KMS-11 (cell line): ENCODE results near the gene HSD11B2.

ENCODE experiments used
- H2AFZ ChIP-seq: fragments of 200-600 bp; sonication (generic); 2 replicates; pipeline ENCODE4 v1.6.1; 2016; ENCODE audit warnings: antibody characterized with exemption, mixed run types, low read depth
- H3K27ac ChIP-seq: fragments of 200-600 bp; sonication (generic); 2 replicates; pipeline ENCODE4 v1.6.1; 2016; ENCODE audit warnings: mild to moderate bottlenecking, mixed run types
- H3K27me3 ChIP-seq: fragments of 200-600 bp; sonication (generic); 2 replicates; pipeline ENCODE4 v1.6.1; 2017; ENCODE audit warnings: mild to moderate bottlenecking, low read depth, mixed run types, moderate library complexity; ENCODE audit not compliant: insufficient read depth
- H3K36me3 ChIP-seq: fragments of 200-600 bp; sonication (generic); 2 replicates; pipeline ENCODE4 v1.6.1; 2017; ENCODE audit warnings: mild to moderate bottlenecking, mixed run types; ENCODE audit not compliant: insufficient read depth
- H3K4me1 ChIP-seq: fragments of 200-600 bp; sonication (generic); 2 replicates; pipeline ENCODE4 v1.6.1; 2016; ENCODE audit warnings: mild to moderate bottlenecking, low read depth, mixed run types; ENCODE audit not compliant: poor library complexity, severe bottlenecking
- H3K4me2 ChIP-seq: fragments of 200-600 bp; sonication (generic); 2 replicates; pipeline ENCODE4 v1.7.0; 2016; ENCODE audit warnings: mild to moderate bottlenecking, mixed run types
- H3K4me3 ChIP-seq: fragments of 200-600 bp; sonication (generic); IDR thresholded peaks from 2 replicates; pipeline ENCODE4 v1.6.1; 2017; ENCODE audit warnings: low read depth, low read length, mixed read lengths; ENCODE audit not compliant: insufficient read depth
- H3K79me2 ChIP-seq: fragments of 200-600 bp; sonication (generic); 2 replicates; pipeline ENCODE4 v1.6.1; 2016; ENCODE audit warnings: low read depth, mixed run types; ENCODE audit not compliant: insufficient read depth
- H3K9ac ChIP-seq: fragments of 200-600 bp; sonication (generic); 2 replicates; pipeline ENCODE4 v1.6.1; 2016; ENCODE audit warnings: mild to moderate bottlenecking, mixed run types
- H4K20me1 ChIP-seq: fragments of 200-600 bp; sonication (generic); 2 replicates; pipeline ENCODE4 v1.6.1; 2016; ENCODE audit warnings: mild to moderate bottlenecking, mixed run types; ENCODE audit not compliant: insufficient read depth
- CTCF ChIP-seq: fragments of 200-600 bp; sonication (generic); conservative IDR thresholded peaks from 2 replicates; pipeline ENCODE4 v1.6.1; 2017; ENCODE audit warnings: low read depth, mild to moderate bottlenecking, antibody characterized with exemption, low read length, moderate library complexity, mixed read lengths

HSD11B2 gene

GRCh38 chr16:67442581-67443255, 11.8 kb downstream of the HSD11B2 start:
- no peak overlapping the region for H3K9ac ChIP-seq
- H4K20me1 ChIP-seq, result no peaks in the 10 kb centered on the region
- H3K36me3 ChIP-seq, result no peaks in the 10 kb centered on the region
- no peaks in the 10 kb centered on the region for H3K27me3 ChIP-seq
- no peak overlapping the region for H3K4me3 ChIP-seq
- no peak overlapping the region for H3K4me2 ChIP-seq
- no peak overlapping the region for H3K27ac ChIP-seq
- no peak overlapping the region for H2AFZ ChIP-seq
- H3K79me2 ChIP-seq, result no peaks in the 10 kb centered on the region
- H3K4me1 ChIP-seq, result peaks cover 4% of the 10 kb centered on the region
- TF ChIP-seq CTCF, result no peak

GRCh38 chr16:67443265-67443664, 12.3 kb downstream of the HSD11B2 start:
- H3K9ac ChIP-seq, result no peak overlapping the region
- no peak overlapping the region for H3K27ac ChIP-seq
- no peaks in the 10 kb centered on the region for H3K79me2 ChIP-seq
- H3K4me1 ChIP-seq, result no peaks in the 10 kb centered on the region
- no peak overlapping the region for H3K4me3 ChIP-seq
- H3K27me3 ChIP-seq, result no peaks in the 10 kb centered on the region
- H3K36me3 ChIP-seq, result no peaks in the 10 kb centered on the region
- H4K20me1 ChIP-seq, result no peaks in the 10 kb centered on the region
- no peak overlapping the region for H3K4me2 ChIP-seq
- H2AFZ ChIP-seq, result no peak overlapping the region
- no peak for TF ChIP-seq CTCF

- H3K4me1 ChIP-seq, result no peaks in the 10 kb centered on the region
- H3K9ac ChIP-seq, result no peak overlapping the region
- no peaks in the 10 kb centered on the region for H3K36me3 ChIP-seq
- no peak overlapping the region for H3K4me2 ChIP-seq
- H3K27ac ChIP-seq, result no peak overlapping the region
- H4K20me1 ChIP-seq, result no peaks in the 10 kb centered on the region
- no peak overlapping the region for H2AFZ ChIP-seq
- no peaks in the 10 kb centered on the region for H3K27me3 ChIP-seq
- no peak overlapping the region for H3K4me3 ChIP-seq
- no peaks in the 10 kb centered on the region for H3K79me2 ChIP-seq
- TF ChIP-seq CTCF, result no peak
These were observed 13.6 kb downstream of the HSD11B2 start for GRCh38 chr16:67444259-67445125.

- Histone ChIP-seq H3K79me2 (no peaks in the 10 kb centered on the region), H3K4me1 (no peaks in the 10 kb centered on the region), H3K9ac (no peak overlapping the region), H3K4me2 (no peak overlapping the region), H2AFZ (no peak overlapping the region), H3K27me3 (no peaks in the 10 kb centered on the region), H3K27ac (no peak overlapping the region), H4K20me1 (no peaks in the 10 kb centered on the region), H3K36me3 (no peaks in the 10 kb centered on the region), H3K4me3 (no peak overlapping the region)
- no peak for TF ChIP-seq CTCF
These were observed 14.2 kb downstream of the HSD11B2 start for GRCh38 chr16:67445126-67445426.
